Smooth muscle cell of the brain vasculature (primary cell): Measurements from ENCODE around the gene CST8.
A peak's percentile ranks its signal among the peaks of the same experiment; 100 is the strongest.
"Not testable (repeated sequence)": the region's sequence is repeated elsewhere in the genome, so short reads cannot be mapped to it uniquely, and the experiment has no call there.

Experiments used
- DNase-seq: peaks from one replicate; pipeline ENCODE4 v3.0.0-alpha.2; 2012; ENCODE audit warnings: low read depth, low spot score

CST8 gene

DNA sequence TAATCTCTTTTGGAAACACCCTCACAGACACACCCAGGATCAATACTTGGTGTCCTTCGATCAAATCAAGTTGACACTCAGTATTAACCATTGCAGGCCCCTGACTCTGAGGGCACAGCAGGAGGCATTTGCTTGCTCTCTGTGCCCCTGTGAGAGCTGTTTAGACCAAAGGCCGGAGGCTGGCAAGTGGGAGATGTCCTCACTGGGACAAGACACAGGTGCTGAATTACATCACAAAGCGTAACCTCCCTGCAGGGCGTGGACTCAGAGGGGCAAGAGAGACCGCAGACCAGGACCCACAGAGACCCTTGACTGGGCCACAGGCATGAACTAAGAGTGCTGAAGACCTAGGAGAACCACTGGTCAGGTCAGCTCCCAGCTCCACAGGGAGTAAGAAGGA lies at the start of gene CST8:
TSS of gene CST8 (plus strand) at position 301 of the 400 bp plus-strand sequence. CDS start 551 bp downstream, outside the sequence.
- DNase-seq, result no peak

GRCh38 chr20:23441850-23442313 lies 49.0 kb upstream of the CST8 start:
- peak; percentile 44 for DNase-seq

DNA sequence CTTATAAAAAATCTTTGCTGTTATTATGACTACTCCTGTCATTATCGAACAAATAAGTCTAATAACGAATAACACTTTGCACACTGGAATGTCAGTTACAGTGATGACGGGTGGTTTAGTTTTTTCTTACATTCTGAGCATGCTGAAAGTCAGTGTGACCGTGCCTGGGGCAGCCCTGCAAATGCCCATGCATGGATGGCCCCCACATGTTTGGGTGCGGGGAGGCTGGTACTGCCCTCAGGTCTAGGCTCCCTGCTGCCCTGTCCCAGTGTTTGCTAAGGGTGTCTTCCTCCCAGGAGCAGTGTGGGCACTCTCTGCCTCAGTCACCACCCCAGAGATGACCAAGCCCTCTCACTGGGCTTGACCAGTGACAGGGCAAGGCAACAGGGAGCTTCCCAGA lies 48.5 kb upstream of the CST8 start:
- DNase-seq, result no peak

- DNase-seq, result no peak
Measured at GRCh38 chr20:23444859-23445258, 46.1 kb upstream of the CST8 start.

GRCh38 chr20:23445596-23446217 lies 45.2 kb upstream of the CST8 start:
- DNase-seq, result no peak

GRCh38 chr20:23446505-23446904 lies 44.4 kb upstream of the CST8 start:
- DNase-seq, result no peak

DNA sequence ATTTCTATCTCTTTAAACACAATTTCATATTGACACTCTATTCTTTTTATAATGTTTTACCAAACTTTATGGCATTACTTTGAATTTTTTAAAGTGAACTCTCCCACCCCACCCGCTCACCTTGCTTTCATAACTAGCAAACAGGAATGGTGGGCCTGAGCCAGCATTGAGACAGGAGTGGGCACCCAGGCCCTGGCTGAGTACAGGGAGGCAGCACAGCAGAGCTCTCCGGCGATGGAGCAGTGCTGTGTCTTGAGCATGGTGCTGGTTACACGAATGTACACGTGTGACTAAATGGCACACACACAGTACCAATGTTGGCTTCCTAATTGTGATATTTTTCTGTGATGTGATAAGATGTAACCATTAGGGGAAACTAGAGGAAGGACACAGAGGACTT lies 42.8 kb upstream of the CST8 start:
- no peak for DNase-seq

DNA sequence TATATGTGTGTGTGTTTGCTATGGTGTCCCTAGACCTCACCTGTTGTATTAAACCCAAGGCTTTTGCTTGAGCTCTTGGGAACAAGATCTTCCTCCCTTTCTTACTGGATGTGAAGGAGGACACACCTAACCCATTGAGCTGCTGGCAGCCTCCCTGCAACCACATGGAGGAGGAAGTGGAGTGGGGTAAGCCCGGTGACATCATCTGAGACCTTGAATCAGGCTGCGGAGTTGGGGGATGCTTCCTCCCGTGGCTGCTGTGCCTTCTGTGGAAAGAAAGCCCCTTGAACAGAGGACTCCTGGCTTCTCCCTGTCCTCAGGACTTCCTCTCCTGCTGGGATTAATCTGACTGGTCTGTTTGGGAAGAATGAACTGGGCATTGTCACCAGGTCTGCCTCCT lies 41.5 kb upstream of the CST8 start:
- DNase-seq, result no peak

DNA sequence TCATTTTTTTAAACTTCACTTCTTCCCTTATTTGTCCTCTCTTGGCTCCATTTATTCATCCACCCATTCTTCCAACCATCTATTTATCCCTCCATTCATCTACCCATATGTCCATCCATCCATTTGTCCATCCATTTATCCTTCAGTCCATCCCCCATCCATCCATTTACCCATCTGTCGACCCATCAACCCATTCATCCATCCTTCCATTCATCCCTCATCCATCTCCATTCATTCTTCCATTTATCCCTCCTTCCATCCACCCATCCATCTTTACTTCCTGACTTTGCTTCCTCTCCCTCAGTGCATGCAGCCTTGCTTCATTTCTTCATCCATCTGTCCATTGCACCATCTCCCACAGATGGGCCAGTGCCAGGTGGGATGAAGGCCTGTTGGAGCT lies 40.0 kb upstream of the CST8 start:
- DNase-seq, result no peak

- DNase-seq, result no peak
Measured at GRCh38 chr20:23451956-23452487, 38.9 kb upstream of the CST8 start.

GRCh38 chr20:23452776-23453175 lies 38.1 kb upstream of the CST8 start, which contains the start of gene CST11:
Gene CST11 (minus strand): TSS chr20:23452876. CDS start chr20:23452811, 65 bp downstream.
- DNase-seq, result no peak

- DNase-seq, result no peak
Measured at GRCh38 chr20:23453549-23454543, 37.1 kb upstream of the CST8 start.

GRCh38 chr20:23454816-23455215 lies 36.1 kb upstream of the CST8 start:
- no peak for DNase-seq

DNA sequence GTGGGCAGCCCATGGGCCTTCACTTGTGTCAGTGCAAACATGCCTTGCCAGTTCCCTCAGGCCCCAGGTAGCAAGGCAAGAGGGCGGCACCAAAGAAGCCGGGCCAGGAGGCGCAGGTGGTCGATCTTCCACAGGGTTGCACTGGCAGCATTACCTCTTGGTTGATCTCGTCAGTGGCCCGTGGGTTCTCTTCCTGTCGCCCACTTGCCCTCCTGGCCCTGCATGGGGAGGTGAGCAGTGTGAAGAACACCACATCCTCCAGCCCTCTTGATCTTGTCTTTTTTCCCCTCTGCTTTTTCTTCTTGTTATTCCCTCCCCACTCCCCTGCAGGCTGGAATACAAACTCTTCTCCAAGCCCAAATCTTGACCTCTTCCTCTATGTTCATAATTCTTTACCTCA lies 35.3 kb upstream of the CST8 start:
- no peak for DNase-seq

- DNase-seq, result no peak
Measured at GRCh38 chr20:23456409-23456808, 34.5 kb upstream of the CST8 start.

- DNase-seq, result no peak
Measured at GRCh38 chr20:23456873-23457272, 34.0 kb upstream of the CST8 start.

GRCh38 chr20:23459461-23460150 lies 31.3 kb upstream of the CST8 start:
- DNase-seq, result no peak

DNA sequence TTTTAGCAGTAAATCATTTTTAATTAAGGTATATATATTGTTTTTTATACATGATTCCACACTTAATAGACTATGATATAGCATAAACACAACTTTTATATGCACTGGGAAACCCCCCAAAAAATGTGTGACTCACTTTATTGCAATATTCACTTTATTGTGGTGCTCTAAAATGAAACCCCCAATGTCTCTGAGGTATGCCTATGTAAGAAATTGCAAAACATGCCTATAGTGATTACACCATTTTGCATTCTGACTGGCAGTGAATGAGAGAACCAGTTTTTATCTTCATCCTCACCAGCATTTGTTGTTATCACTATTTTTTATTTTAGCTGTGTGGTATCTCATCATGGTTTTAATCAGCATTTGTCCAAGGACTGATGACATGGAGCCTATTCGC lies 29.7 kb upstream of the CST8 start:
- no peak for DNase-seq

- DNase-seq, result not testable (repeated sequence)
Measured at GRCh38 chr20:23466961-23467360, 24.0 kb upstream of the CST8 start.

DNA sequence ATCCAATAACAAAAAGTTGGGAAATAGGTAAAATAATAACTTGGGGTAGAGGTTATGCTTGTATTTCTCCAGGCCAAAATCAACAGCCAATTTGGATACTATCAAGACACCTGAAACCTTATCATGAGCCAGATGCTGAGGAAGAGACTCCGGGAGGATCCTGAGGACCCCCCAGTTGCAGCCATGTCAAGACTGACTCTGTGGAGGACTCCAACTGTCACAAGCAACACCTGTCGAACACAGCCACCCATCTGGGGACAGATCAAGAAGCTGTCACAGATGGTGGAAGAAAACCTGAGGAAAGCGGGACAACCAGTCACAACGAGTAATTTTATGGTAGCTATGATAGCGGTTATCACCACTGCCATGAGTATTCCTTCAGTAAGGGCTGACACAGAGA lies 18.6 kb upstream of the CST8 start:
- DNase-seq, result not testable (repeated sequence)

DNA sequence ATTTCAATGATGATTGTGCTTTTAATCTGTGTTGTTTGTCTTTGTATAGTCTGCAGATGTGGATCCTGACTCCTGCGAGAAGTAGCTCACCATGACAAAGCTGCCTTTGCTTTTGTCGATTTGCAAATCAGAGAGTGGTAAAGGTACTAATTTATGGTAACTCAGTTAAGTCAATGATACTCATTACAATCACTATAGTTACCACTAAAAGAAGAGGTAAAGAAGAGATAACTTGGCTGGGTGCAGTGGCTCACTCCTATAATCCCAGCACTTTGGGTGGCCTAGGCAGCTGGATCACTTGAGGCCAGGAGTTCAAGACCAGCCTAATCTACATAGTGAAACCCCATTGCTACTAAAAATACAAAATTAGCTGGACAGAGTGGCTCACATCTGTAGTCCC lies 17.6 kb upstream of the CST8 start:
- not testable (repeated sequence) for DNase-seq

DNA sequence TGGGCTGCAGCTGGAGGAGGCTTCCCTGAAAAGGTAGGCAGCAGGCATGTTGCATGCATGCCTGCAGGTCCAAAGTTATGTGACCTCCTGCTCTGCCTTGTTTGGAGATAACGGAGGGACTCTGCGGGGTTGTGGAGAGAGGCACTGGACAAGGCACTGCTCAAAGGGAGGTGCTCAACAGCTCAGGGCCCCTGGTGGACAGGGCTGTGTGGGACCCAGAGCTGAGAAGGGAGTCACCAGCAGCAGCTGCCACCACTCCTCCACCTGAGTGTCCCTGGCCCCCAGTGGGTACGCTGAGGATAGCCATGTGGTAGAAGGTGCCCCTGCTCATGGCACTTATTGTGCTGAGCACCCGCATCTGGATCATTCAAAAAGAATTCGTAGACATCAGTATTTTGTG lies 15.5 kb upstream of the CST8 start:
- DNase-seq, result no peak
